ENCODE data around the gene UBE4B.
"Not testable (repeated sequence)": the region's sequence is repeated elsewhere in the genome, so short reads cannot be mapped to it uniquely, and the experiment has no call there.

The UBE4B gene

GRCh38 chr1:10179406-10180091 lies 146.8 kb downstream of the UBE4B start:
- no peak for DNase-seq

- DNase-seq: no peak
These were observed 148.4 kb downstream of the UBE4B start for GRCh38 chr1:10181154-10181553.

GRCh38 chr1:10185759-10186158 lies 153.0 kb downstream of the UBE4B start:
- DNase-seq: no peak

DNA sequence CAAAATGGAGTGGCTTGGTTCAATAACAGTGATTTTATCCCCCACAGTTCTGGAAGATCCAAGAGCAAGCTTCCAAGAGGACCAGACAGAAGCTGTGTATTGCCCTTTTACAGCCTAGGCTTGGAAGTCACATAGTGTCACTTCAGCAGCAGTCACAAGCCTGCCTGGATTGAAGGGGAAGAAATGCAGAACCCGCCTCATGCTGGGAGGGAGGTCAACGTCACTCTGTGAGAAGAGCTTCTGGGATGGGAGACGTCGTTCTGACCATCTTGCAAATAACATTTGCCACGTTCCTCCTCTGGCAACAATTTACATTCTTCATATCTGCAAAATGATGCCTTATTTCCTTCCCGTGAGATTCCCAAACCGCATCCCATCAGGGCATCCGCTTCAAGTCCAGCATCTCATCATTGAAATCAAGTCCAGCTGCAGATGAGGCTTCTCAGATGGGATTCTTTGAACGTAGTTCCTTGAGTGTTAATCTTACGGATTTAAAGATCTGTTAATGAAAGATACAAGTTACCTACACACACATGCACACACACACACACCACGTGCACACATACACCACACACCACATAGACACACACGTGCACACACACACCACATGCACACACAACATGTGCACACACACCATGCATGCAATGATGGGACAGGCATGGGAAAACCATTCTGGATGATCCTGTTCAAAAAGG lies 153.7 kb downstream of the UBE4B start:
- DNase-seq: no peak

GRCh38 chr1:10187026-10187334 lies 154.2 kb downstream of the UBE4B start:
- no peak for DNase-seq

DNA sequence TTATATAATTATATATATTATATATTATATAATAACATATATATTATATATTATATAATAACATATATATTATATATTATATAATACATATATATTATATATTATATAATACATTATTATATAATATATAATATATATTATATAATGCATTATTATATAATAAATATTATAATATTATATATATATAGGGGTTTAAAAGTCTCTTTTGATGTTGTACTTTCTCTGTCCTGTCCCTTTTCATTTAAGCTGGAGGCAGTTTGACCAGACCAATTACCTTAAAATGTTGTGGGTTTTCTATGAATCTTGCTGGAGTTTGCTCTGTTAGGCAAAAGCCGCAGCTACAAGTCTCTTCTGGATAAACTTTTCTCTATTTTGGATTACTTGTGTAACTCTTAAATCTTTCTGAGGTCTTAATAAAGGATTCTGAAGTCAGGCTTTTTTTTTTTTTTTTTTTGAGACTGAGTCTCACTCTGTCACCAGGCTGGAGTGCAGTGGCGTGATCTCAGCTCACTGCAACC lies 155.4 kb downstream of the UBE4B start:
- no peak for DNase-seq

- no peak for DNase-seq
These were observed 156.9 kb downstream of the UBE4B start for GRCh38 chr1:10189659-10190058.

GRCh38 chr1:10192263-10192662 lies 159.5 kb downstream of the UBE4B start:
- DNase-seq: no peak

- DNase-seq: no peak
These were observed 160.5 kb downstream of the UBE4B start for GRCh38 chr1:10193288-10193687.

- DNase-seq: no peak
These were observed 162.8 kb downstream of the UBE4B start for GRCh38 chr1:10195570-10195969.

- DNase-seq: no peak
These were observed 164.2 kb downstream of the UBE4B start for GRCh38 chr1:10196976-10197375.

- DNase-seq: no peak
These were observed 167.9 kb downstream of the UBE4B start for GRCh38 chr1:10200620-10201019.

- no peak for DNase-seq
These were observed 171.4 kb downstream of the UBE4B start for GRCh38 chr1:10204003-10204642.

GRCh38 chr1:10205206-10205605 lies 172.4 kb downstream of the UBE4B start:
- DNase-seq: not testable (repeated sequence)

DNA sequence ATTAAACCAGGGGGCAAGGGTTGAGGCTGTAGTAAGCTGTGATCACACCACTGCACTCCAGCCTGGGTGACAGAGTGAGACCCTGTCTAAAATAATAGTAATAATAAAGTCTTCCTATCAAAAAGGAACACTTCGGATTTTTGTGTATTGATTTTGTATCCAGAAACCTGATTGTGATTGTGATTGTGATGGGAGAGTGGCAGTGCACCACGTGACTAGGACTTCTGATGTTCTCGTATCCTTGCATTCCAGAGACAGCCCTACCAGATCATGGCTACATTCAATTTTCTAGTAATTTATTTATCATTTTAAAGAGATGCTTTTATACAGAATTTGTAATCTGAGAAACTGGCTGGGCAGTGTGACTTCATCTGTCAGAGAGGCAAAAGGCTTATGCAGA lies 175.1 kb downstream of the UBE4B start:
- no peak for DNase-seq

GRCh38 chr1:10208537-10208936 lies 175.8 kb downstream of the UBE4B start:
- DNase-seq: no peak

GRCh38 chr1:10209590-10209904 lies 176.8 kb downstream of the UBE4B start:
- no peak for DNase-seq

- DNase-seq: peak; percentile 70
These were observed 177.4 kb downstream of the UBE4B start, which contains the start of gene KIF1B for GRCh38 chr1:10209905-10210810. TSS of gene KIF1B (plus strand) at chr1:10210570. CDS start at chr1:10232329, 21,759 bp downstream.

DNA sequence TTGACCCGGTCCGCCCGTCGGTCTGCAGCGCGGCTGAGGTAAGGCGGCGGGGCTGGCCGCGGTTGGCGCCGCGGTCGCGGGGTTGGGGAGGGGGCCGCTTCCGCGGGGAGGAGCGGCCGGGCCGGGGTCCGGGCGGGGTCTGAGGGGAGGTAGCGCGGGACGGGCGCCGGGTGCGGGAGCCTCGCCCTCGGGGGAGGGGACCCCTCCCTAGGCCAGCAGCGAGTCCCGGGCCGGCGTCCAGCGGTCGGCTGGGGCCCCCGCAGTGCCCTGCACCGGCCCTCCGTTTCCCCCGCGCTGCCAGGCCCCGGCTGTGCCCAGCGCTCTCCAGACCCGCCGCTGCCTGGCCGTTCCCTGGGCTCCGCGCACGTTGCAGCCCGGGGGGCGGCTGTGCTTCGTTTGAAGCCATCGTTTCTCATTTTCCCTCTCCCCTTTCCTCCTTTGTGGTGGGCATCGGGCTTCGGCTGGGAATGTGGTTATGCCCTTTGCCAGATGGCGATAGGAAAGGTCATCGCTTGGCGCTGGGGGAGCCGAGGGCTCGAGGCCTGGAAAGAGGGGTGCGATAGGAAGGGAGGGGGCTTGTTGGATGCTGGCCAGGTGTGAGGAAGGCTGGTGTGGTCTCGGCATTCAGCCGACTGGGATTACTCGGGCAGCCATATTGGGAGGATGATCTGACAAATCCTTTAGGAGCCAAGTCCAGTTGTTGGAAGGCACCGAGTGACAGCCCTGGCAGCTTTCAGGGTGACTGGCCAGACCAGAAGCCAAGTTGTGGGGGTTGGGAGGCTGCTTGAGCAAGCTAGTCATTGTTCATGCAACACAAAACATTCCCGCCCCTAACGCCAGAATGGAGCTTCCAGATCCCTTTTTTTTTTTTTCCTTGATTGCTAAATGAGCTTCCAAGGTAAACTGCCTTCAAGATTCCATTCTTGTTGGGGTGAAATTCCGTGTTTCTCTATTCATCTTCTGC lies 178.4 kb downstream of the UBE4B start:
- no peak for DNase-seq

DNA sequence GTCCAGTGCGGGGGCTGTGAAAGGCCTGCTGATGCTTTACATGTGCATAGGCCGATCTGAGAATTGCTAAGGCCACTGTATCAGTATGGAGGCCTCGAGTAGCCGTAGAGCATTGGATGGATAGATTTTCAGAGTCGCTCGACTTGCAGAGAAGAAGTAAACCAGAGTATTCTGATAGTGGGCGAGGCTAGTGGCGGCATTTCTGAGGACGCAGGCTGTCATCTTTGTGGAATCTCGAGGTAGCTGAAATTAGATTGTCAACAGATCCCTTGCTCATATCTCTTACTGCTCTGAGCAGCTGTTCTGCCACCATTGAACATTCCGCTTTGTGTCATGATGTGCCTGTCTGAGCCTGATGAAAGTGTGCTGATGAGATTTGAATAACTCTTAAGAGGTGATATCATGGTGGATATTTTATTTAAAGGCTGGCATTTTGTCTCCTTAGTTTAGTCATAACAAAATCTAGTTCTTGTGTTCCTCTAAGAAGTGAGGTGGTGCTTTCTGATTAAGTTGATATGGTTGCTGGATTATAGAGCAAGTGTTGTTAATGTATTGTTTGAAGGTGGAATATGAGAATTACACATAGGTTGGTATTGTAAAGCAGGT lies 179.2 kb downstream of the UBE4B start:
- DNase-seq: no peak

DNA sequence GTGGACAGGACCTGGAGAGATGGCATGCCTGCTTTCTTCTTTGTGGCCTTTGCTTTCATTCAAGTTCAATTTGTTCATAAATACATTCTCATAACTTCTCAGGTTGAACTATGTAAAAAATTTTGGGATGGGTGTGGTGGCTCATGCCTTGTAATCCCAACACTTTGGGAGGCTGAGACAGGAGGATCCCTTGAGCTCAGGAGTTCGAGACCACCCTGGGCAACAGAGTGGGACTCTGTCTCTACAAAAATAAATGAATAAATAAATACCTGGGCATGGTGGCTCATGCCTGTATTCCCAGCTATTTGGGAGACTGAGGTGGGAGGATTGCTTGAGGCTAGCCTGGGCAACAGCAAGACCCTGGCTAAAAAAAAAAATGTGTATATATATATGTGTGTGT lies 179.7 kb downstream of the UBE4B start:
- no peak for DNase-seq

All from NCI-H1417 treated with DMSO at 0.1 percent for 48 hours (cell line).